OCI-M1 (cell line): Measurements from ENCODE around the gene C2orf80.
"Not testable (repeated sequence)": the region's sequence is repeated elsewhere in the genome, so short reads cannot be mapped to it uniquely, and the experiment has no call there.

Experiments
- DNase-seq: peaks from one replicate; lab custom pipeline; 2025; lab: John Stamatoyannopoulos, UW

The C2orf80 gene

DNA sequence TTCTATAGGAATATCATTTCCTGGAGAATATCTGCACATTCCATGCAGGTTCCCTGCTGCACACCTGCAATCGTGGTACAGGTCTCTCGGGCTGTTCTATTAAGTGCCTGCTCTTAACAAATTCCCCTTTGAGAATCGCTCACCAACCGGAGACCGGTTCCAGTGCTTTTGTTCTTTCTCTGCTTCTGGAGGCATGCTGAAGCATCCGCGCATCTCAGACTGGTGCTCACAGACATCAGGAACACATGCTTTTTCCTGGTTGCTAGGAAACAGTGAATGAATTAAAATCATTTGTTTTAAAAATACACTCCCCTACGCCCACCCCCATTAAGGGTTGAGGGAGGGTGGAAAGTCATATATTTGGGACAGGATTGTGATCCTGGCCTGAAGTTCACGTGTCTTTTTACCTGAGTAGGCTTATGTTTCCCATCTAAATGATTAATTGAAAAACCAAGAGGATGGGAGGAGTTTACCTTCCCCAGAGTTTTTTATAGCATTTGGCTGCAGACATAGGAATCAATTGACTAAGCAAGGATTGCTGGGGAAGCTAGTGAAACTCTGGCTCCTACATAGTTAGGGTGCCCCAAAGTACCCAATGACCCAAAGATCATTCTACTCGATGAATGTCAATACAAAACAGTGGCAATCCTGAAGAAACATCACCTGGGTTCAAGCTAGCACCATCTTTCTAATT lies at the start of gene C2orf80:
Gene C2orf80 (minus strand): TSS at position 221 of the 694 bp plus-strand sequence. CDS start 3,044 bp downstream, outside the sequence.
- DNase-seq = no peak

DNA sequence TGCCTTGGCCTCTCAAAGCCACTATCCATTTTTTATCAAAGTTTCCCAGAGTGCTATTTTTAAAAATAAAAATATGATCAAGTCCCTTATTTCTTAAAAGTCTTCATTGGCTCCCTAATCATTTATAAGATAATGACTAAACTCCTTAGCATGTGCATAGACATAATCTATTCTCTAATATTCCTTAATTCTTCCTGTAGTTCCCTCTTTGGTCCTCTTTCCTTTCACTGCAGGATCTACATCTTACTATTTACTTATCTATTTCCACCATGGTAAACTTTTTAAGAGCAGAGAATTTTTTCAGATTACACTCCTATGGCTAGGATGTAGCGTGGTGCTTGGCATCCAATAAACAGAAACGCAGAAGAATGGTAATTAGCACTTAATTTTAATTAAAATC lies 46.0 kb upstream of the C2orf80 start:
- DNase-seq = no peak

DNA sequence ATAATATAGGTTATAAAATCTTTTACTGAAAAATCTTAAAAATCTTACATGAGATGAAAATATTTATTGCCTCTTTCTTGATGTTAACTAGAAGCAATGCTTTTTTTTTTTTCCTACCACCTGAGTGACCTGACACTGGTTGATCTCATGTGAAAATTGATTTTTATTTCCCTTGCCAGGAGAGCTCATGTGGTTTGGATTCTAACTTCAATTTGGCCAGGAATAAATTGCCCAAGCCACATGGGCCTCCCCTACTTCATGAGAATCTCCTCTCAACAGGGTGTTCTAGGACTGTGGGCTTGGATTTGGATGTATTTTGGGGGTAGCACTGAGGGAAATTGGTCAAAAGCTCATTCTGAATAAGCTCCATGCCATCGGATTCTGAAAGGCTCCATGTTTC lies 45.0 kb upstream of the C2orf80 start:
- DNase-seq = no peak

DNA sequence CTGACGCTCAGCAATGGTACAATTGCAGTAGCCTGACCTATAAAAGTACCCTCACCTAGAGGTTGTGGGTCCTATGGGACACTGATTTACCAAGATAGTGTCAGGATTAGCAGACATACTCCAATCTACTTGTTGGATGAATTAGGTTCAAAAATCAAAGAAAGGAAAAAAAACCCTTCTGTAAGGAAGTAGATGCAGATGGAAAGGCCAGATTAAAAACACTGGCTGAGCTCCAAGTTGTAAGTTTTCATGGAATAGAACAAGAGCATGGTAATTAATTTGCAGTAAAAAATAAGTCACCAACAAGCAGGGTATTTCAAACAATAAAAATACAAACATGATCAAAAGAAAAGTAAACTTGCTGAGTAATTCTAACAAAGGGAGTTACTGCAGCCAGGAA lies 38.6 kb upstream of the C2orf80 start:
- DNase-seq = peak; percentile 12

DNA sequence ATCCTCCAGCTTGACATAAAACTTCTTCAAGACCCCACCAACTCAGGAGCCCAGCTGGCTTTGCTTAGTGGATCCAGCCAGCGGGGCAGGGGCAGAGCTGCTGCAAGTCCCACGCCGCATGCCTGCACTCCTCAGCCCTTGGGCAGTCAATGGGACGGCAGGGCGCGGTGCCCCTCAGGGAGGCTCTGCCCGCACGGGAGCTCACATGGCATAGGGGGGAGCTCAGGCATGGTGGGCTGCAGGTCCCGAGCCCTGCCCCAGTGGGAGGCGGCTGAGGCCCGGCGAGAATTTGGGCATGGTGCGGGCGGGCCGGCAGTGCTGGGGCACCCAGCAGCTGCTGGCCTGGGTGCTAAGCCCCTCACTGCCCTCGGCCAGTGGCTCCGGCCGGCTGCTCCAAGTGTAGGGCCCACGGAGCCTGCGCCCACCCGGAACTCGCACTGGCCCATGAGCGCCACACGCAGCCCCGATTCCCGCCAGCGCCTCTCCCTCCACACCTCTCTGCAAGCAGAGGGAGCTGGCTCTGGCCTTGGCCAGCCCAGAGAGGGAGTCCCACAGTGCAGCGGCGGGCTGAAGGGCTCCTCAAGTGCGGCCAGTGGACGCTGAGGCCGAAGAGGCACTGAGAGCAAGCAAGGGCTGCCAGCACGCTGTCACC lies 37.9 kb upstream of the C2orf80 start:
- DNase-seq = no peak

DNA sequence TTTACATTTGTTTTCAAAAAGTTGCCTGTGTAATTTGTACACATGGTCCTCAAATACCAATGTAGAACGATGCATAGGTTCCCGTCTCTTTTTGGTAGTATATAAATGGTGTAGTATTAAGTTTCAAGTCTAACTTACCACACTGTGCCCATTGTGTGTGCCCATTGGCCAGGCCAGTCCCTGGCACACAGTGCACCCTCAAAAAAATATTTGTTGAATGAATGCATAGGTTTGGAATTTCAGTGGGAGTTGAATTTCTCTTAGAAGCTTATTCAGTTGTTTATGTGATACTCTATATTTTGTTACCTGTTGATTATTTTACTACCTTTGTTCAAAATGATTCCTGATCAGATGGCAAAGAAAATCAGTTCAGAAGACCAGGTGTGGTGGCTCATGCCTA lies 35.0 kb upstream of the C2orf80 start:
- no peak for DNase-seq

DNA sequence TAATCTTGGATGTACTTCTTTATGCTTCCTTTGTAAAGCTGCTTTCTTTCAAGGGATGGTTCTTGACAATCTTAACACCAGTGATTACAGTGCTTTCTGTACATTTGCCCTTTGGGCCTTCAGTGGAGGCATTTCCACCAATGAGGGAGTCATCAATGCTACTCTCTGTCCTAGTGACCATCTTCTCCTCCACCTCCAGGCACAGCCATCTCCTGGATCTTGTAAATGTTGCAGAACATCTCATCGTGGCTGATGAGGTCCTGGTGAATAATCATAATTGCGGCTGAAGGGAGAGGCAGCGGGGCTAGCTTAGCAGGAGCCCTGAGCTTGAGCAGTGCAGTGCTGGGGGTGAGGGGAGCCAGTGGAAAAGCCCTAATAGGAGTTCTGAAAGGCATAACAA lies 32.5 kb upstream of the C2orf80 start:
- no peak for DNase-seq

DNA sequence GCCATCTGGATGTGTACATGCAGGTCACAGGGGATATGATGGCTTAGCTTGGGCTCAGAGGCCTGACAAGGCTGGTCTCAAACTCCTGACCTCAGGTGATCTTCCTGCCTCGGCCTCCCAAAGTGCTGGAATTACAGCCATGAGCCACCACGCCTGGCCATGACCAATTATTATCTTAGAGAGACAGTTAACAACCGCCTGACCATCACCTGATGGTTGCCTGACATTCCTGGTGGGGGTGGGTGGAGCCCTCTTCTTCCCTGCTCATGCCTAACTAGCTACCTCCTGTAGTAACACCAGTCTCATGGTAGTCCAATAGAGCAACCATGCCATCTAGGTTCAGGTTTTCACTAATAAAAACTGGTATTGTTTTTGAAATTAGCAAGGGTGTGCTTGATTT lies 32.0 kb upstream of the C2orf80 start:
- DNase-seq = not testable (repeated sequence)

DNA sequence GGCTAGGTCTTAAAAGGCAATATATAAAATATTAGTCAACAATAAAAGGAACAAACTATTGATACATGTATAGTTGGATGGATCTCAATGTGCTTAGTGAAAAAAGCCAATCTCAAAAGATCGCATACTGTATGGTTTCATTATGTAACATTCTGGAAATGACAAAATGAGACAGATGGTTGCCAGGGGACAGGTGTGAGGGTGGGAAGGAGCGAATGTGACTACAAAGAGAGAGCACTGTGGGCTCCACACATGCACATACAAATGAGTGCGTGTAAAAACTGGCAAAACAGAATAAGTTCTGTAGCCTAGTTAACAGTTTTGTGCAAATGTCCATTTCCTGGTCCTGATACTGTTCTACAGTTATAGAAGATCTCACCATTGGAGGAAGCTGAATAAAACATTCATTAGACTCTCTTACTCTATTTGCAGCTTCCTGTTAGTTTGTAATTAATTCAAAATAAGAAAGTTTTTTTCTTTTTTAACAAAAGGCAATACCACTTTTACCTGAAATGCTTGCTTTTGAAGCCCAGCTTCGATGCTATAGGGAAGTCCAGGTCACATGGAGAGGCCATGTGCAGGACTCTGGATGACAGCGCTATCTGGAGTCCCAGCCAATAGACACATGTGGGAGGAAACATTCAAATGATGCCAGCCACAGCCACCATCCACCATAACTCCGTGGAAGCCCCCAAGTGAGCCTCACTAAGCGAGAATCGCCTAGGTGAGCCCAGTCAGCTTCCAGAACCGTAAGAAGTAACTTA lies 21.0 kb upstream of the C2orf80 start:
- DNase-seq = no peak

DNA sequence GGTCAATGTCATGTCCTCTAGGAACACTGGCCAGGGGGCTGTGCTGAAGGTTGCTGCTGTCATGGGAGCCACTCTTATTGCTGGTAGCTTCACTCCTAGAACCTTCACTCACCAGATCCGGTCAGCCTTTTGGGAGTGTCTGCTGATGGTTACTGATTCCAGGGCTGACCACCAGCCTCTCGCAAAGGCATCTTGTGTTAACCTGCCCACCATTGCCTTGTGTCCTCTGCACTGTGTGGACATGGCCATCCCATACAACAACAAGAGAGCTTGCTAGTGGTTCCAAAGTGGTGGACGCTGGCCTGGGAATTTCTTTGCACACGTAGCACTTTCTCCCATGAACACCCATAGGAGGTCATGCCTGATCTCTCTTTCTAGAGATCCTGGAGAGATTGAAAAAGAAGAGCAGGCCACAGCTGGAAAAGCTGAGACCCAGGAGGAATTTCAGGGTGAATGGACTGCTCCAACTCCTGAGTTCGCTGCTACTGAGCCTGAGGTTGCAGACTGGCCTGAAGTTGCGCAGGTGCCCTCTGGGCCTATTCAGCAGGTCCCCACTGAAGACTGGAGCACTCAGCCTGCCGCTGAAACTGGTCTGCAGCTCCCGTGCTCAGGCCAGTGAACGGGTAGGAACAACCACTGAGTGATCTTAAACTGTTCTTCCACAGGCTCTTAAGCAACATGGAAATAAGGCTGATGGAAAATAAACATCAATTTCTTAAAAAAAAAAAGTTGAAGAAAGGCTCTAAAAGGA lies 18.7 kb upstream of the C2orf80 start:
- no peak for DNase-seq

DNA sequence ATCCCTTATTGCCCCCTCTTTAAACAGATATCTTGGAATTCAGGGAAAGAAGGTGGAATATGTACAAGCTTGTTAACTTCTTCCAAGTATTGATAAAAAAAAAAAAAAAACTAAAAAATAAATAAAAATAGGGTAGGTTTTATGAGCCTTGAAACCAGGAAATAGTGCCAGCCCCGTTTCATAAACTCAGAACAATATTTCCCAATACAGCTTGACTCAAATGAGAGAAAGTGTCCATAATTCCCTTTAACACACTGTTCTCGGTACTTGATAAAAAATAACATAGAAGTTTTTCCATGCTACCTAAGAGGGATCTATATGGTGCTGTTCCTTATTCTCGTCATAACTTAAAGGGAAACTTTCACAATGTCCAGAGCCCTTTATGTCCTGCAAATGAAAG lies 17.9 kb upstream of the C2orf80 start:
- DNase-seq = no peak

DNA sequence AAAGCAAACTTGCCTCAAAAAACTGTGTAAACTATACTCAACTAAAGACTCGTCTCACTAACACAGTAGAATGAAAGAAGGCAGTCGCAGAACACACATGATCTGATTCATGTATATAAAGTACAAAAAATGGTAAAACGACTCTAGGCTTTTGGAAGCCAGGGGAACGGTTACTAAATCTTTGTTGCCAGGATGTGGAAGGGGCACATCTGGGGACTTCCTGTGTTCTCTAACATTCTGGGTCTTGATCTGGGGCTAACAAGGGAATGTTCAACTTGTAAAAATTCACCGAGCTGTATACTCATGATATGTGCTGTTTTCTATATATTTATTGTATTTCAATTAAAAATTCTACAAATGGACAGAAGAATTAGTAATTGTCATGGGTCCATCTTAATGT lies 14.3 kb upstream of the C2orf80 start:
- DNase-seq = no peak

DNA sequence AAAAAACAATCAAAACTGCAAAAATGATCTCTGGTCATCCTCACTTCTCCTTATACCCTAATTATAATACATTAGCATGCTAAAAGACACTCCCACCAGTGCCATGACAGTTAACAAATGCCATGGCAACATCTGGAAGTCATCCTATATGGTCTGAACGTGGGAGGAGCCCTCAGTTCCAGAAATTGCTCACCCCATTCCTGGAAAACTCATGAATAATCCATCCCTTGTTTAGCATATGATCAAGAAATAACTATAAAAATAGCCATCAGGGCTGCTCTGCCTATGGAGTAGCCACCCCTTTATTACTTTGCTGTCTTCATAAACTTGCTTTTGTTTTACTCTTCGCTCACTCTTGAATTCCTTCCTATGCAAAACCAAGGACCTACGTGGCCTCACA lies 5.7 kb upstream of the C2orf80 start:
- DNase-seq = no peak

DNA sequence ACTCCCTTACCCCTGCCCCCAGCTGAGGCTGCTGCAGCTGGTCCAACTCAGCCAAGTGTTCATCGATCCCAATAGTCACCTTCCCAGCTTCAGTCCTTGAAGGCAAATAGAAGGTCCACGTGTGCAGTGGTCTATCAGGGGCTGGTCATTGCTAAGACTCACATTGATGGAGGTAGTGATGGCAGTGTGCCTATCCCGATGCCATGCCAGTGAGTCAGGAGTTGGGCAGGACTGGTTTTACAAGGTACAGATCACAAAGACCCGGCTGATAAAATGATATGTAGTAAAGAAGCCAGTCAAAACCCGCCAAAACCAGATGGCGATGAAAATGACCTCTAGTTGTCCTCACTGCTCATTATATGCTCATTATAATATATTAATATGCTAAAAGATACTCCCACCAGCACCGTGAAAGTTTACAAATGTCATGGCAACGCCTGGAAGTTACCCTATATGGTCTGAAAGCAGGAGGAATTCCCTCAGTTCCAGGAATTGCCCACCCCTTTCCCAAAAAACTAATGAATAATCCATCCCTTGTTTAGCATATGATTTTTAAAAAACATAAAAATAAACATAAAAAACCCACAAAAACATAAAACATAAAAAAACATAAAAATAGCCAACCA lies 2.9 kb upstream of the C2orf80 start:
- no peak for DNase-seq

DNA sequence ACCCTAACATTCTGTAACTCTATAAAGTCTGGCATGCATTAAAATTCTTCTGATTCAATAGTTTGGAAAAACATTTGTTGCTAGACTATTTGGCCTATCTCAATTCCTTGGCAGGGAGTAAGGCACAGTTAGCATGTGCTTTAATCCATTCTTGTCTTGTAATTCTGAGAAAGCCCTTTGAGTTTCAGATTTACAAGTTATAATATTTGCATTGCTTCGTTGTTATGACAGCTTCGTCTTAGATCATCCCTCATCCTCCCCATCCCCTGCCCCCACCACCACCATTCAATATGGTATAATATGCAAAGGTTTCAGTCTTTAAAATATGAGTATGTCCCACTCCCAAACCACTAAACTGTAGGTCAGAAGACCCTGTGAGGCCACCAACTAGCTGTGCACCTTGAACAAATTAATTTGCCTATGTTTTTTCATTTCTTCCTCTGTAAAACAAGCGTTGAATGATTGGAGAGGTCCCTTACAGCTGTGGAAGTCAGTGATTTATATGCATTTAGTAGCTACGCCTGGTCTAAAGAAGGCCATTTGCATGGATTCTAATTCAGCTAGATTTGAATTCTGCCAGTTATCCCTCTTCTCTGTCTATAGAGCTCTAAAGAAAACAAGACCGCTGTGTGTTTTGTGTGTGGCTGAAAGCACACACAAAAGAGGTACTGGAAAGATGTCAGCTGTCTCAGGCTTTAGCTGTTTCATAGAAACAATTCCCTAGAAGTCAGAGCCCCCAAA lies 591 bp downstream of the C2orf80 start:
- no peak for DNase-seq

DNA sequence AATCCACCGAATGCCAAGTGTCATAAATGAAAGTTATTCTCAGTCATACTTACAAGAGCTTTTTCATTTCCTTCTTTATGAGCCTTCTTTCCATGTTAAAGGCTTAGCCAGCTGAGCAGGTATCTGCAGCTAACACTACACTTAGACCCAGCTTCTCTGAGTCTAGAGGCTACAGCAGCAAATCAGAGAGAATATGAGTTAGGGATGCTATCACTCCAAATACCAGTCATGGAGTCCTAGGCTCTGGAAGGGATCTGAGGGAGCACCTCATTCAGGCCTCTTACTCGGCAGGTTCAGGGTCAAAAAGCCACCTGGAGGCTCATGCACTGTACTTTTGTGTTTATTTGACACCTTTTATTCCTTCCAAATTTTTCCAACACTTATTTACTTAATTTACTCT lies 2.9 kb downstream of the C2orf80 start:
- no peak for DNase-seq

DNA sequence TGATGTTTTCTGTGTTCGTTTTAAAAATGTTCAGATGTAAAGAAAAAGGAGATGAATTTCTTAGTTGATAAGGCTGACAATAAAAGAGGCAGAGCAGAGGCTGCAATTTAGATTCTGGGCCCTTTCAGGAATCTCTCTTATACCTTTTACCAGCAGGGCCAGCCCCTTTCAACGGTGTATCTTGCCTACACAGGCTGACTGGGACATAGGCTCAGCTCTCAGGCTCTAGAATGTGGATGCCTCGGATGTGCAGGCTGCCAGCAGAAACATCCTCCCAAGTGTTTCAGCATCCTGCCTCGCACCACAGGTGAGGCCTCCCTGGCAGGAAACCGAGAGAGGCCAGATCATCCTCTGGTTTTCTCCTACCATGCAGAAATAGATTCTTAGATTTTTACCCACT lies 3.4 kb downstream of the C2orf80 start:
- DNase-seq = no peak

DNA sequence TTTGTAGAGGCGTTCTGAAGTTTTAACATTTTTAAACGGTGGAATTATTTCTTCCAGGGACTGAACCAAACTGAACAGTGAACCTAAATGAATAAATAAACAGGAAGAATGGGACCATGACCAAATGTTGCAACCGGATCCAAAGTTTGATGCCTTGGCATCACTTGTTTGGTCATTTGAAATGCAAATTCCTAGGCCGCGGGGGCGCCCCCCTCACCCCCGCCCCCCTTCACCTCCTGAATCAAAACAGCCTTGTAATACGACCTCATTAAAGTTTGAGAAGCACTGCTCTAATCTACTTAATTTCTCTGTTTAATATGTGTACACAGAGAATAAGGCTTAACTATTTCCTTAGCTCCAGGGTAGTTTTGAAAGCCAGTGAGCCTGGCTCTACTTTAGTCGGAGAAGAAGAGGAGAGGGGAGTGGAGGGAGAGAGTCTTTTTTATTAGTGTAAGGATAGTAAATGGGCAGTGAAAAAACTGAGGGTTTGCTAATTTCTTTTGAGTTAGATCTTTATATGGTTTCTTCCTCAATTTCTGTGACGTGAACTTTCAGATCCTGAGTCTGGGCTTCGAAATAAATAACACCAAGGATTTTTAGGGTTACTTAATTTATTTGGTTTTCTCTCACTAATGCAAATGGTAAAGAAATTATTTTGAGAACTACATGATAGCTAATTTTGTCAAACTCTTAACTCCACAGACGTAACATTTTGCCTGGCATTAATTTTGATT lies 5.7 kb downstream of the C2orf80 start:
- no peak for DNase-seq

DNA sequence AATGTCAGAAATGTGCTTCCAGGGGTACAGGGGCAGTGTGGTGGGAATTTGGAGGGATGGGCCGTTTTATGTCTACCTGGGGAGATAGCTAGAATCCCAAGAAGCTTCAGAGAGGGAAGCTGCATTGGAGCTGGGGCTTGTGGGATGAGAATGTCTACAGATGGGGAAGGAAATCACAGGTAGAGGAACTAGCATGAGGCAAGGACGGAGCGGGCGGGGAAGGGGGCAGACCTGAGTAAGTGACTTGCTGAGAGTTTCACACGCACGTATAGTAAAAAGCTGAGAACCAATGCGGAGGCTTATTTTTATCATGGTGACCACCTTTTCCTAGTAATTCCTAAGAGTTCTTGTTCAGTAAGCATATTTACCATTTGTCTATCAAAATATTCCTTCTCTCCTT lies 6.3 kb downstream of the C2orf80 start:
- no peak for DNase-seq

DNA sequence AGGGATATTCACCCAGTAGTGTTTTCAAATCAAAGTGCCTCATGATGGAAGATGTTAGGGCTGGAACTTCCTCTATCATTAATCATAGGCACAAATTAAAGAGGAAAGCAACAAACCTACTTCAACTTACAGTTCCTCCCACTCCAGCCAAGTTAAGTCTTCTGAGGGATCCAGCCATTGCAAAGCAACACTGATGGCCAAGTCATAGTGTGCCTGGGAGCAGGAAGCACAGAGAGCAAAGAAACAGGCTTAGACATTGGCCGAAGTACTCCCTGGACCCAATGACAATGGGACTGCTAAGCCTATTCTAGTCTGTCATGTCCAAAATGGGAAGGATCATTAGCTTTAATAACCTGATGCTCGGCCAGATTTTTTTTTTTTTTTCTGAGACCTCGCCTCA lies 7.0 kb downstream of the C2orf80 start:
- DNase-seq = no peak
